ENCODE results near the gene ZPLD1.

Gene ZPLD1

GRCh38 chr3:102470066-102470465 lies 35.3 kb downstream of the ZPLD1 start:
- no peak for DNase-seq (ENCODE audit: low read depth)

- no peak for DNase-seq (ENCODE audit: low read depth)
These were observed 36.2 kb downstream of the ZPLD1 start for GRCh38 chr3:102471001-102471400.

- no peak for DNase-seq (ENCODE audit: low read depth)
These were observed 36.7 kb downstream of the ZPLD1 start for GRCh38 chr3:102471491-102471890.

GRCh38 chr3:102473648-102474047 lies 38.8 kb downstream of the ZPLD1 start:
- DNase-seq (ENCODE audit: low read depth): no peak

GRCh38 chr3:102474207-102474606 lies 39.4 kb downstream of the ZPLD1 start:
- DNase-seq (ENCODE audit: low read depth): no peak

- DNase-seq (ENCODE audit: low read depth): no peak
These were observed 41.4 kb downstream of the ZPLD1 start for GRCh38 chr3:102476198-102476597.

GRCh38 chr3:102478160-102478559 lies 43.3 kb downstream of the ZPLD1 start:
- no peak for DNase-seq (ENCODE audit: low read depth)

GRCh38 chr3:102480139-102480538 lies 45.3 kb downstream of the ZPLD1 start:
- no peak for DNase-seq (ENCODE audit: low read depth)

GRCh38 chr3:102481050-102481449 lies 46.2 kb downstream of the ZPLD1 start:
- no peak for DNase-seq (ENCODE audit: low read depth)

- DNase-seq (ENCODE audit: low read depth): no peak
These were observed 48.7 kb downstream of the ZPLD1 start for GRCh38 chr3:102483556-102483955.

GRCh38 chr3:102484363-102484762 lies 49.5 kb downstream of the ZPLD1 start:
- DNase-seq (ENCODE audit: low read depth): no peak

- no peak for DNase-seq (ENCODE audit: low read depth)
These were observed 50.9 kb downstream of the ZPLD1 start for GRCh38 chr3:102485701-102486100.

- no peak for DNase-seq (ENCODE audit: low read depth)
These were observed 53.5 kb downstream of the ZPLD1 start for GRCh38 chr3:102488331-102488730.

GRCh38 chr3:102492300-102492699 lies 57.5 kb downstream of the ZPLD1 start:
- DNase-seq (ENCODE audit: low read depth): no peak

- no peak for DNase-seq (ENCODE audit: low read depth)
These were observed 62.8 kb downstream of the ZPLD1 start for GRCh38 chr3:102497571-102497970.

GRCh38 chr3:102505542-102505941 lies 70.7 kb downstream of the ZPLD1 start:
- DNase-seq (ENCODE audit: low read depth): no peak

GRCh38 chr3:102510663-102511062 lies 75.8 kb downstream of the ZPLD1 start:
- DNase-seq (ENCODE audit: low read depth): no peak

GRCh38 chr3:102511168-102511567 lies 76.4 kb downstream of the ZPLD1 start:
- no peak for DNase-seq (ENCODE audit: low read depth)

- DNase-seq (ENCODE audit: low read depth): no peak
These were observed 76.8 kb downstream of the ZPLD1 start for GRCh38 chr3:102511639-102512038.

GRCh38 chr3:102512734-102513504 lies 78.1 kb downstream of the ZPLD1 start:
- no peak for DNase-seq (ENCODE audit: low read depth)

- no peak for DNase-seq (ENCODE audit: low read depth)
These were observed 79.4 kb downstream of the ZPLD1 start for GRCh38 chr3:102514241-102514640.

- DNase-seq (ENCODE audit: low read depth): no peak
These were observed 86.4 kb downstream of the ZPLD1 start for GRCh38 chr3:102521246-102521645.

- DNase-seq (ENCODE audit: low read depth): no peak
These were observed 90.8 kb downstream of the ZPLD1 start for GRCh38 chr3:102525624-102526023.

- DNase-seq (ENCODE audit: low read depth): no peak
These were observed 92.0 kb downstream of the ZPLD1 start for GRCh38 chr3:102526865-102527264.
